Left kidney (tissue), 2 donors: ENCODE measurements around the gene CERS3. TPM values are rescaled to one million over a fixed set of nuclear protein-coding genes. Genes with fewer than 3 reads are reported as not detected.
A peak's percentile ranks its signal among the peaks of the same experiment; 100 is the strongest.

Experiments used
- DNase-seq: peaks from one replicate; pipeline ENCODE4 v3.0.0-alpha.2; 2013
- polyA plus RNA-seq: library from polyadenylated mRNA; unstranded; fragments of 120-200 nt; gene quantifications from one replicate; pipeline ENCODE4 v1.2.1, GENCODE V29; 2013; ENCODE audit not compliant: insufficient read length

The CERS3 gene
- polyA plus RNA-seq, 1 donor, result 0.08 TPM

- no peak for DNase-seq
Observed at GRCh38 chr15:100529556-100529955, 806 bp upstream of the CERS3 start.

- no peak for DNase-seq
Observed at GRCh38 chr15:100526027-100526481, 2.7 kb downstream of the CERS3 start.

DNA sequence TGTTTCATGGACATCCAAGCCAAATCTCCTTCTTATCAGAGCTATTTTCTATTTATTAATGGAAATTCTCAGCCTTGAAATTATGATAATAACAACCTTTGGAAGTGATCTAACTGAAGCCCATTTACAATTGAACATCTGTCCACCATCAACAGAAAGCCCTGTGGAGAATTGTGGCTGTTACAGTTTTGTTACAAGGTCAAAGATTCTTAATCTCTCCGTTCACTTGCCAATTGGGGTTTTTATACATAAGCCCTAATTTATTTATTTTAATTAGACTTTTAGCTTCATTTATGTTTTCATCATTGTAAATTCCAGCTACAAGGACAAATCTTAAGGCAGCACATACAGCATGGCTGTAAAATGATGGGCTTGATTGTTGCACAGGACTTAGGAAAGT lies 3.3 kb downstream of the CERS3 start:
- no peak for DNase-seq

DNA sequence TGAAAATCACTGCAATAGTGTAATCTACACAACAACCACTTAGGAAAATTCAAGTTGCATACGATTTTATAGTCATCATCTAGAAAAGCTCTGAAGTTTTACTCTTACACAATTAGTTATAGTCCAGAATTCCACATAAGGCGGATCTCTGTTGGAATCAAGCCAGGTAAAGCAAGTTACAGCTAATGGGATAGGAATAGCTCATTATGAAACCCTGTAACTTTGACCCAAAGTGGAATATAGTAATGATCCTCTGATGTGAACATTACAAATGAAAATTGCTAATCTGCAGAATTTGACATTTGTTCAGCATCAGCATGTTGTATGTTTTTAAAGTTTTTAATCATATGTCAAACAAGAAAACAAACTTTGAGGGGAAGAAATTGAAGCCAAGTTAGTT lies 4.4 kb downstream of the CERS3 start:
- no peak for DNase-seq

DNA sequence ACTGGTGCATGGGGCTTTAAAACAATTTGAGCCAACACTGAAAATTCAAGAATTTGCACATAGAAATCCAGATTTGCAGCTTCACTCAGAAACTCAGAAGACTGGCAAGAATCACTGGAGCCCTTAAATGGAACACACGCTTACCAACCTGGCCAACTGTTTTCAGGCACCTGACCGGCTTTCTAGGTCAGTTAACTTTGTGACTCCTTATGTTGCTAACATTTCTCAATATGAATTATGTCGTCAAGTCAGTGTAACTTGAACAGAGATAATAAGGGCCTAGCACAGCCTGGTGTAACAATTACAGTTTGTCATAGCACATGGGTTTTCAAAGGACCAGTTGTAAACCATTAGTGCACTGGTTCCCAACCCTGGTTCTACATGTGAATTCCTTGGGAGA lies 6.8 kb downstream of the CERS3 start:
- no peak for DNase-seq

DNA sequence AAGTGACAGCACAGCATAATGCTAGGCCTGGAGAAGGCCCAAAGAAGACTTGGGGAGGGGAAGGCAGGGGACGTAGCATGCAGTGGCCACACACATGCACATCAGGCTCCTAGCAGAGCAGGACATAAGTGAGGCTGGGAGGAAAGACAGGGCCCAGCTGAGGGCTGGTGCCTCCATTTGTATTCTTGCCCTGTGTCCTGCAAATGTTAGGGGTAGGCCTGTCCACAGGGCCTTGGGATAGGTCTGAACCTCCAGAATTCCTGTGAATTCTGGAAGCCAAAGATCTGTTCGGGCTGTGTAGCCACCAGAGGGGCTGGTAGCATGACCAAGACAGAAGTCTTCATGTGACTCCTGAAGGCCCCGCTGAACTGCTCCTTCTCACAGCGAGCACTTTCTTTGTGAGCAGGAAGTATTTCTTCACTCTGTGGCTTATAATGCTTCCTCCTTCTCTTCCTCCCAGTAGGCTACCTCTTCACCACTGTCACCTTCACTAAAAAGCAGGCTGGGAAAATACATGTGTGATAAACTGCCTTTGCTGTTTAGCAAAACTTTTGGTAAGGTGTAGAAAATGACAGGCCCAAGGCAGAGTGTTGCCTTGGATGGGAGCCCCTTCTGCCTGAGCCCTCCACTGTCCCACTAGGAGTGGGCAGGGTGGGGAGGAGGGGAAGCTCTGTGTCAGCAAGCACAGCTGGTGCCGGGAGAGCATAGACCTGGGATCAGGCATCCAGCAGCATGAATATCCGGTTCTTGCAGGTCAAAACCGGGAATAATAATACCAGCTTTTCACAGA lies 8.4 kb downstream of the CERS3 start:
- DNase-seq, result no peak

GRCh38 chr15:100517846-100518245 lies 10.9 kb downstream of the CERS3 start:
- no peak for DNase-seq

DNA sequence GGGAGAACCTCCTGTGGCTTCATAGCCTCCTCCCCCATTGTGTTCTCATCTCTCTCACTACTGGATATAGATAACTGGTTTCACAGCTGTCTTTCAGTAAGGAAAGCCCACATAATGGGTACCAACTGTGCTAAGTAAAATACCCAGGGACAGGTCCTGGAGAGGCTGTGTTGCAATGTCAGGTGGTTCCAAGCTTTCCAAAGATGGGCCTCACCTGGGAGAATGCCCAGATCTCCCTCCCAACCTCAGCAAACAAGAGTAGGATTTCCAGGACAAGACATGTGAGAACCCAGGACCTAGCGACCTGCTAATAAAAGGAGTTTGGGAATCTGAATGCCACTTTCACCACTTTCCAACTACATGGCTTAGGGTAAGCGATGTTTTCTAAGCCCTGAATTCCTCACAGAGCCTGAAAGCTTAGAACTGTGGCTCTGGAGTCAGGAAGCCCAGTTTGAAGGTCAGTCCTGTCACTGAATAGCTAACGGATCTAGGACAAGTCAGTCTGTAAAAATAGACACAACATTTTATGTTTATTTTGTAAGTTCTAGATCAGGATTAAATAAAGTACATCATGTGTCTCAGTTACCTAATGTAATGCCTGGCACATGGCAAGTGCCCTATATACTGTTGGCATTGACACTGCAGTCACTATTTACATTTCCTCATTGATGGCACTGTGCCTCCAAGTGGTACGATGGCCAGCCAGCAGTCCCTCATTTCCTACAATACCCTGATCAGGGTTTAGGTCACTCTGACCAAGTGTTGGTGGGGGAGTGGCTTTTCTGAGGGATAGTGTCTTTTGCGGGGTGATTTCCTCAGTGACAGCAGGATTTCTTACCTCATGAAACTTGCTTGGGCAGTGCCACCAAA lies 11.9 kb downstream of the CERS3 start:
- DNase-seq, result no peak

DNA sequence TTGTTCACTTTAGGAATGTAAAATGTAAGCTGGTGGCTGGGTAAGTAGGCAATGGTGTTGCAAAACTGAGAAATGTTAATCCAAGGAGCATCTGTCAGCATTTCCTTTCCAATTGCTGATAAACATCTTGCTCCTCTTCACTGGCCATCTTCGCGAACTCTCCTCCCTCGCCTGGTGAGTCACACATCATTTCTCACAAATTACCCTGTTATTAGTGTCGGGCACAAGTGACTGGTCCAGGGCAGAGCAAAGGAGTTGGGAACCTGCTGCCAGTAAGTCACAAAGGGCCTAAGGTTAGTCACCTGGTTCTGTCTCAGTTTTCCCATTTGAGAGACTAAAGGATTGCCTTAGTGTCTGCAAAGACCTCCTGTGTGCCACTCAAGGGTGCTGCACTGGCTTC lies 13.0 kb downstream of the CERS3 start:
- no peak for DNase-seq

DNA sequence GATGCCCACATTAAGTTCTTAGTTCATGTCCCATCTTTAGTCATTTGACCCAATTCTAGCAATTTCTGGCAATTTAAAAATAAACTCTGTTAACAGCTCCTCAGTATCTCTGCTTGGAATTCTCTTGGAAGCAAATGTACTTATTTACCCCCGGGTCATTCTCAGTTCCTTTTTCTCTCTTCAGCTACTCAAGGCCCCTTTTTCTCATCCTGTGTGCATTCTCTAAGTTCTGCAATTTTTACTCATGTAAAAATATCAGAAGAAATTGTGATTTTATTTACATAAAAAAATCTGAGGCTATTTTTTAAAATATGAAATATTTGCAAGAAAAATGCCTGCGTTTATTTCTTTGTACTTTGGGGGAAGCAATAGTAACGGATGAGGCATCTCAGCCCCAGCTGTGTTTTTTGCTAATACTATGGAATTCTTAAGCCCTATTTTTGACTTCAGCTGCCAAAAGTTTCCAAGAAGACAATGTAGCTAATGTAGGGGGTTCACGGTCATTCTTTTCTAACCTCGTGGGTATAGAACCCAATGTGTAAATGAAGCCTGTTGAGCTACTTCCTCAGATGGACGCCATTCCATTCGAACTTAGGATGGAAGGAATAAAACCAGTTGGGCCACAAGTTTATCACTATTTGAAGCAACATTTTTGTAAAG lies 20.0 kb downstream of the CERS3 start:
- no peak for DNase-seq

DNA sequence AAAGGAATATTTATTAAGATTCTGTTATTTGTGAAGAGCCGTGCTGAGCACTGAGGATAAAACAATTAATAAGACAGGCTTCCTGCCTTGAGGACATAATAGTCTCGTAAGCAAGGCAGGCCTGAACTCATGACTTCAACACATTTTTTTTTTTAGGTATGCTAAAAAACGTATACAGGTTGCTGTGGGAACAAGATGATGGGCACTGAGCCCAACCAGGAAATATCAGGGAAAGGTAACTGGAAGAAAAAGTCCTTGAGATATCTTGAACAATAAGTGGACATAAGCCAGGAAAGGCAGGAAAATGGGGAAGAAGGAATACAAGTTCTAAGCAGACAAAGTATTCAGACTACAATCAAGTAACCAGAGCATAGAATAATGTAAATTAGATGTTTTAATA lies 26.1 kb downstream of the CERS3 start:
- no peak for DNase-seq

DNA sequence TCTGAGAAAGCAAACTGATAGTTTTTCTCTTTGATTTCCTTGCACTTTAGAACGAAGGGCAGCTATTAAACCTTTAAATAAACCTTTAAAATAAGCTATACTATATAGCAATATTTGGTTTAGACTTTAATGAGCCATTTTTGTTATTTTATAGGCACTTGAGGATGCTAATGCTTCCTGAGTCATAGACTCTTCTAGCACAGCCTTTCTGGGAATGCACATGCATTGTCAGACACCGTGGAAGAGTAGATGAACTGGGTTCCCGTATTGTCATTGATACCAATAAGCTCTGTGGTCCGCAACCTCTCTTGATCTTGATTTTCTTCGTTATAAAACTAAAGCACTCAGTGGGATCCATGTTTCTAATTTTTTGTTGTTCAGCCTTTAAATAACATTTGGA lies 27.6 kb downstream of the CERS3 start:
- DNase-seq, result no peak

- DNase-seq, result no peak
Observed at GRCh38 chr15:100500226-100500990, 28.3 kb downstream of the CERS3 start.

DNA sequence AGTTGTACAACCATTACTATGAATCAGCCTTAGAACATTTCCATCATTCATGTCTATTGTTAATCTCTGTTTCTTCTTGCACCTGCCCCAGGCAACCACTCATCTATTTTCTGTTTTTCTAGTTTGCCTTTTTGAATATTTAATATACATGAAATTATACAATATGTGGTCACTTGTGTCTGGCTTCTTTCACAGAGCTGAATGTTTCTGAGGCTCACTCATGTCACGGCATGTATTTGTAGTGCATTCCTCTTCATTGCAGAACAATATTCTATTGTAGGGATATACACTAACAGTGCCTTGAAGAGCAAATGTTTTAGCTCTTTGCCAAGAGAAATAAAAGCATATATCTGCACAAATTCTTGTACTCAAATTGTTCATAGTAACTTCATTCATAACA lies 32.9 kb downstream of the CERS3 start:
- DNase-seq, result no peak

GRCh38 chr15:100493213-100493612 lies 35.5 kb downstream of the CERS3 start:
- no peak for DNase-seq

GRCh38 chr15:100484443-100484842 lies 44.3 kb downstream of the CERS3 start:
- DNase-seq, result no peak

DNA sequence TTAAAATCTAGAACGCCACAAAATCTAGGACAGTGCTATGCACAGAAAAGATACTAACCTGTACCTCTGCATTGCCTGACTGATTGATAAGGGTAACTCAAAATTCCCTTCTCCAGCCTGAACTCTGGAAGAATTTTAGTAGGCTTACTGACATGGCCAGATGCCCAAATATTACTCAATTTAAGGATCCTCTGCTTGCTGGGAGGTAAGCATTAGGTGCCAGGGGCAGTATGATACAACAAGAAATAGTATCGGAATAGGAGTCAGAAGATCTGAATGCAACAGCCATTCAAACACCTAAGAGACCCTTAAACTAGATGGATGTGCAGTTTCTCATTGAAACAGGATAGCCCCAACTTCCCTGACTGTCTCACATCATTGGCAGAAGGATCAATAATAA lies 45.4 kb downstream of the CERS3 start:
- no peak for DNase-seq

GRCh38 chr15:100476805-100477204 lies 51.9 kb downstream of the CERS3 start:
- no peak for DNase-seq

DNA sequence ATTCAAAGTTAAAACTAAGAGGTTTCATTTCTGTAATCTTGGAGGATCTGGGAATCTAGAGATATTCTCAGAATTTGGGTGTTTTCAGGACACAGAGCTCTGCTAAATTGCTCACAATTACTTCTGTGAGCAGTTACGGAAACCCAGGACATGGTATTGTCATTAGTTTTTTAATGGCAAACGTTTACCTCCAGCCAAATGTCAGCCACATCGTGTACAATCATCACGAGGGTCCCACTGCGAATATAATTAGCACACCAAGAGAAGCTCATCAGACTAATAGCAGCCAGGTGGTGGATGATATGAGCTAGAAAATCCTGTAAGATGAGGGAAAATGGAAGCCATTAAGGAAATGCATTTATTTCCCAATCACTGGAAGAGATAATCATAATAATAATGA lies 56.0 kb downstream of the CERS3 start:
- DNase-seq, result no peak

DNA sequence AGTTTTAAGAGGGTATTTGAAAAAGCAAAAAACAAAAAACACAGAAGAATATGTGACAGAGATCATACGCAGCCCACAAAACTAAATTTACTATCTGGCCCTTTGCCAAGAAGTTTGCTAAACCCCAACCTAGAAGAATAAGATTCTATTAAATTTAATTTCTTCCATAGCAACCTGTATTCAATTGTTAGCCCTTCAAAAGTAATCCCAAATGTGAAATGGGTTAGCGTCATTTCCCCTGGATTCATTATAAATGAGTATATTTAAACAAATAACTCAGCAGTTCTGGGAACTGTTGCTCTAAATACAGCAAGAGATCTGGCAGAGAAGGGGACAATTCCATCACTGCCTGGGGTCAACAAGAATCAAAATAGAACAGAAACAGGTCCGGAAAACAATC lies 56.8 kb downstream of the CERS3 start:
- DNase-seq, result no peak

GRCh38 chr15:100468285-100468684 lies 60.5 kb downstream of the CERS3 start:
- peak; percentile 4 for DNase-seq

GRCh38 chr15:100466073-100466472 lies 62.7 kb downstream of the CERS3 start:
- DNase-seq, result no peak
